M059J (cell line): ENCODE data around the gene ZFYVE28. TPM values are rescaled to one million over a fixed set of nuclear protein-coding genes. Genes with fewer than 3 reads are reported as not detected.

ENCODE experiments used
- total RNA-seq: library from RNA; depleted of rRNA; stranded (reverse); fragments of >200 nt; shearing (Covaris generic); gene quantifications from 2 replicates; pipeline ENCODE4 v1.2.3, GENCODE V29; 2014; rRNA removed

ZFYVE28 gene
- total RNA-seq, 1 experiment from 2014 or later = 4.0 TPM

Other genes with a start within 250 kb of the ZFYVE28 start
- 7.7 and 14.2 TPM in 2 replicates for gene HAUS3, start 176.5 kb downstream of the ZFYVE28 start, total RNA-seq
- 0.44 TPM in 1 of 2 replicates, not detected in the other for gene POLN, start 176.5 kb downstream of the ZFYVE28 start, total RNA-seq
- gene MXD4, start 156.5 kb downstream of the ZFYVE28 start, total RNA-seq = 11.1 and 19.2 TPM in 2 replicates
- 0.42 TPM in 1 of 2 replicates, not detected in the other for gene CFAP99, start 310 bp upstream of the ZFYVE28 start, total RNA-seq
- 63.5 and 98.4 TPM in 2 replicates for gene RNF4, start 50.5 kb upstream of the ZFYVE28 start, total RNA-seq
- gene FAM193A, start 118.0 kb upstream of the ZFYVE28 start, total RNA-seq = 8.2 and 12.7 TPM in 2 replicates